Measurements from ENCODE around the gene GRP.

The GRP gene

DNA sequence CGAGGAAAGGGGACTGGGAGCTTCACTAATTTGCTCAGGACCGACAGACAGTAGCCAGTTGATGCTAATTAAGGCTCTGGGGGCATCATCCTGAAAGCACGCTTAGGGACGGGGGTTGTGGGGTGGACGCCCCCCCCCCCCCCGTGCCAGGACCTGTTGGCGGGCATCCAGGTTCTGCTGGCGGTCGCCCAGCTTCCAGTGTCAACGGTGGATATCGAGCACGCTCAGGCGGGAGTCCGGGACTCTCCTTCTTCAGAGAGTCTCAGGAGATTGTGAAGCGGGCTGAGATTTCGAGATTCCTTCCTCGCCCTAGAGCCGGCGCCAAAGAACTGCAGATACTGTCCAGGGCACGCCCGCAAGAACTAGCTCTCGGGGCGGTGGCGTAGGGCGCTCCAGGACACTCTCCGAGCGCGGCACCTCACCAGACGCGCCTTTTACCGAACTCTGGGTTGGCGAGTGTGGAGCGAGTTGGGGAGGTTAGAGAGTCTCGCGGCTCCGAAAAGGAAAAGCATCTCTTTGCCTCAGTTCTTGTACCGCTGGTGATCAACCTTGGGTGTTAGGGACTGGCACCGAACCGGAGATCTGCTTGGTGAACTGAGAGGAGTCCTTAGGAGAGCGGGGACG lies 47.7 kb downstream of the GRP start:
- peak; percentile 48 for ATAC-seq
- TF ChIP-seq ZNF8 (CRISPR knock-in tag; IDR thresholded peaks at IDR 0.05) (no peak), ZNF565 (CRISPR knock-in tag; conservative IDR thresholded peaks at IDR 0.05; ENCODE audit: low read depth) (no peak), PPARA (CRISPR knock-in tag; IDR thresholded peaks at IDR 0.05; ENCODE audit: borderline replicate concordance) (no peak), ARNTL (CRISPR knock-in tag; IDR thresholded peaks at IDR 0.05; ENCODE audit: borderline replicate concordance, low read depth) (no peak), CSDC2 (CRISPR knock-in tag; IDR thresholded peaks at IDR 0.05) (no peak), BACH2 (CRISPR knock-in tag; IDR thresholded peaks at IDR 0.05; ENCODE audit: borderline replicate concordance) (no peak), GLIS3 (CRISPR knock-in tag; IDR thresholded peaks at IDR 0.05) (no peak), ISL1 (CRISPR knock-in tag; IDR thresholded peaks at IDR 0.05) (no peak), ZNF70 (CRISPR knock-in tag; IDR thresholded peaks at IDR 0.05) (no peak), ZFP30 (CRISPR knock-in tag; IDR thresholded peaks at IDR 0.05) (no peak), TCF4 (CRISPR knock-in tag; IDR thresholded peaks at IDR 0.05; ENCODE audit: borderline replicate concordance) (no peak), TOX (CRISPR knock-in tag; IDR thresholded peaks at IDR 0.05; ENCODE audit: borderline replicate concordance) (no peak)
- TF ChIP-seq, protein P1, sequence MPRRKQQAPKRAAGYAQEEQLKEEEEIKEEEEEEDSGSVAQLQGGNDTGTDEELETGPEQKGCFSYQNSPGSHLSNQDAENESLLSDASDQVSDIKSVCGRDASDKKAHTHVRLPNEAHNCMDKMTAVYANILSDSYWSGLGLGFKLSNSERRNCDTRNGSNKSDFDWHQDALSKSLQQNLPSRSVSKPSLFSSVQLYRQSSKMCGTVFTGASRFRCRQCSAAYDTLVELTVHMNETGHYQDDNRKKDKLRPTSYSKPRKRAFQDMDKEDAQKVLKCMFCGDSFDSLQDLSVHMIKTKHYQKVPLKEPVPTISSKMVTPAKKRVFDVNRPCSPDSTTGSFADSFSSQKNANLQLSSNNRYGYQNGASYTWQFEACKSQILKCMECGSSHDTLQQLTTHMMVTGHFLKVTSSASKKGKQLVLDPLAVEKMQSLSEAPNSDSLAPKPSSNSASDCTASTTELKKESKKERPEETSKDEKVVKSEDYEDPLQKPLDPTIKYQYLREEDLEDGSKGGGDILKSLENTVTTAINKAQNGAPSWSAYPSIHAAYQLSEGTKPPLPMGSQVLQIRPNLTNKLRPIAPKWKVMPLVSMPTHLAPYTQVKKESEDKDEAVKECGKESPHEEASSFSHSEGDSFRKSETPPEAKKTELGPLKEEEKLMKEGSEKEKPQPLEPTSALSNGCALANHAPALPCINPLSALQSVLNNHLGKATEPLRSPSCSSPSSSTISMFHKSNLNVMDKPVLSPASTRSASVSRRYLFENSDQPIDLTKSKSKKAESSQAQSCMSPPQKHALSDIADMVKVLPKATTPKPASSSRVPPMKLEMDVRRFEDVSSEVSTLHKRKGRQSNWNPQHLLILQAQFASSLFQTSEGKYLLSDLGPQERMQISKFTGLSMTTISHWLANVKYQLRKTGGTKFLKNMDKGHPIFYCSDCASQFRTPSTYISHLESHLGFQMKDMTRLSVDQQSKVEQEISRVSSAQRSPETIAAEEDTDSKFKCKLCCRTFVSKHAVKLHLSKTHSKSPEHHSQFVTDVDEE (CRISPR knock-in tag; IDR thresholded peaks at IDR 0.05) = no peak
- TF ChIP-seq, protein P2, sequence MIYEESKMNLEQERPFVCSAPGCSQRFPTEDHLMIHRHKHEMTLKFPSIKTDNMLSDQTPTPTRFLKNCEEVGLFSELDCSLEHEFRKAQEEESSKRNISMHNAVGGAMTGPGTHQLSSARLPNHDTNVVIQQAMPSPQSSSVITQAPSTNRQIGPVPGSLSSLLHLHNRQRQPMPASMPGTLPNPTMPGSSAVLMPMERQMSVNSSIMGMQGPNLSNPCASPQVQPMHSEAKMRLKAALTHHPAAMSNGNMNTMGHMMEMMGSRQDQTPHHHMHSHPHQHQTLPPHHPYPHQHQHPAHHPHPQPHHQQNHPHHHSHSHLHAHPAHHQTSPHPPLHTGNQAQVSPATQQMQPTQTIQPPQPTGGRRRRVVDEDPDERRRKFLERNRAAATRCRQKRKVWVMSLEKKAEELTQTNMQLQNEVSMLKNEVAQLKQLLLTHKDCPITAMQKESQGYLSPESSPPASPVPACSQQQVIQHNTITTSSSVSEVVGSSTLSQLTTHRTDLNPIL (CRISPR knock-in tag; IDR thresholded peaks at IDR 0.05; ENCODE audit: low read depth) = no peak
- TF ChIP-seq, protein P3, sequence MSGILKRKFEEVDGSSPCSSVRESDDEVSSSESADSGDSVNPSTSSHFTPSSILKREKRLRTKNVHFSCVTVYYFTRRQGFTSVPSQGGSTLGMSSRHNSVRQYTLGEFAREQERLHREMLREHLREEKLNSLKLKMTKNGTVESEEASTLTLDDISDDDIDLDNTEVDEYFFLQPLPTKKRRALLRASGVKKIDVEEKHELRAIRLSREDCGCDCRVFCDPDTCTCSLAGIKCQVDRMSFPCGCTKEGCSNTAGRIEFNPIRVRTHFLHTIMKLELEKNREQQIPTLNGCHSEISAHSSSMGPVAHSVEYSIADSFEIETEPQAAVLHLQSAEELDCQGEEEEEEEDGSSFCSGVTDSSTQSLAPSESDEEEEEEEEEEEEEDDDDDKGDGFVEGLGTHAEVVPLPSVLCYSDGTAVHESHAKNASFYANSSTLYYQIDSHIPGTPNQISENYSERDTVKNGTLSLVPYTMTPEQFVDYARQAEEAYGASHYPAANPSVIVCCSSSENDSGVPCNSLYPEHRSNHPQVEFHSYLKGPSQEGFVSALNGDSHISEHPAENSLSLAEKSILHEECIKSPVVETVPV (CRISPR knock-in tag; IDR thresholded peaks at IDR 0.05) = no peak

DNA sequence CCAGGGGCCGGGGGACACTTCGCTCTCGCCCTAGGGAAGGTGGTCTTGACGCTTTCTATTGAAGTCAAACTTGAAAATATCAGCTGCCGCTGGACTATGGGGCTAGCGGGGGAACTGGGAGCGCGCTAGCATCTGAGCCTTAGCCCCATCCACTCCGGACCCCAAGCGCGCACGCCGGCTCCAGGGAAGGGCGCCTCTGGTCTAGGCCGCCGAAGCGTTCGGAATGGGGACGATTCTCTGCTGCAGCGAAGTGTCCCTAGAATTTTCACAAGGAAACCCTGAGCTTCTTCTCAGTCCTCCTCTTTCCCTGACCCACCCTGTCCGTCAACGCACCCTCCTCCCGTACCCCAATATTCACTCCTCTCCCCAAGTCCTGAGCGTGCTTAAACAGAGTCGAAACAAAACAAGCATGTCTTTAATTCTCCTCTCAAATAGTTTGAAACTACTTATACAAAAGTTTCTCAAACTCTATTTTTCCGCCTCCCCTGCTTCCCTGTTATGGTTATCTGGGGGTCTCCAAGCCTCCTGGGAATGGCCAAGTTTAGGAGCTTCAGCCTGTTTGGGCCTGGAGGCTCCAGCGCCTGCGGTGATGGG lies 48.3 kb downstream of the GRP start:
- TF ChIP-seq ISL1 (CRISPR knock-in tag; IDR thresholded peaks at IDR 0.05) (no peak), BACH2 (CRISPR knock-in tag; IDR thresholded peaks at IDR 0.05; ENCODE audit: borderline replicate concordance) (no peak), ZC3H10 (CRISPR knock-in tag; IDR thresholded peaks at IDR 0.05) (no peak), ZNF70 (CRISPR knock-in tag; IDR thresholded peaks at IDR 0.05) (no peak), ZNF8 (CRISPR knock-in tag; IDR thresholded peaks at IDR 0.05) (no peak), OSR1 (CRISPR knock-in tag; IDR thresholded peaks at IDR 0.05) (no peak), TCF4 (CRISPR knock-in tag; IDR thresholded peaks at IDR 0.05; ENCODE audit: borderline replicate concordance) (no peak), ESRRG (CRISPR knock-in tag; IDR thresholded peaks at IDR 0.05) (no peak), CSDC2 (CRISPR knock-in tag; IDR thresholded peaks at IDR 0.05) (no peak), RARB (CRISPR knock-in tag; IDR thresholded peaks at IDR 0.05) (no peak), SNAI2 (CRISPR knock-in tag; IDR thresholded peaks at IDR 0.05) (no peak), PPARA (CRISPR knock-in tag; IDR thresholded peaks at IDR 0.05; ENCODE audit: borderline replicate concordance) (no peak), ZNF565 (CRISPR knock-in tag; conservative IDR thresholded peaks at IDR 0.05; ENCODE audit: low read depth) (no peak)
- TF ChIP-seq, protein P4, sequence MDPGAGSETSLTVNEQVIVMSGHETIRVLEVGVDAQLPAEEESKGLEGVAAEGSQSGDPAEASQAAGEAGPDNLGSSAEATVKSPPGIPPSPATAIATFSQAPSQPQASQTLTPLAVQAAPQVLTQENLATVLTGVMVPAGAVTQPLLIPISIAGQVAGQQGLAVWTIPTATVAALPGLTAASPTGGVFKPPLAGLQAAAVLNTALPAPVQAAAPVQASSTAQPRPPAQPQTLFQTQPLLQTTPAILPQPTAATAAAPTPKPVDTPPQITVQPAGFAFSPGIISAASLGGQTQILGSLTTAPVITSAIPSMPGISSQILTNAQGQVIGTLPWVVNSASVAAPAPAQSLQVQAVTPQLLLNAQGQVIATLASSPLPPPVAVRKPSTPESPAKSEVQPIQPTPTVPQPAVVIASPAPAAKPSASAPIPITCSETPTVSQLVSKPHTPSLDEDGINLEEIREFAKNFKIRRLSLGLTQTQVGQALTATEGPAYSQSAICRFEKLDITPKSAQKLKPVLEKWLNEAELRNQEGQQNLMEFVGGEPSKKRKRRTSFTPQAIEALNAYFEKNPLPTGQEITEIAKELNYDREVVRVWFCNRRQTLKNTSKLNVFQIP (CRISPR knock-in tag; IDR thresholded peaks at IDR 0.05; ENCODE audit: borderline replicate concordance, low read depth) = no peak
- TF ChIP-seq, protein P5, sequence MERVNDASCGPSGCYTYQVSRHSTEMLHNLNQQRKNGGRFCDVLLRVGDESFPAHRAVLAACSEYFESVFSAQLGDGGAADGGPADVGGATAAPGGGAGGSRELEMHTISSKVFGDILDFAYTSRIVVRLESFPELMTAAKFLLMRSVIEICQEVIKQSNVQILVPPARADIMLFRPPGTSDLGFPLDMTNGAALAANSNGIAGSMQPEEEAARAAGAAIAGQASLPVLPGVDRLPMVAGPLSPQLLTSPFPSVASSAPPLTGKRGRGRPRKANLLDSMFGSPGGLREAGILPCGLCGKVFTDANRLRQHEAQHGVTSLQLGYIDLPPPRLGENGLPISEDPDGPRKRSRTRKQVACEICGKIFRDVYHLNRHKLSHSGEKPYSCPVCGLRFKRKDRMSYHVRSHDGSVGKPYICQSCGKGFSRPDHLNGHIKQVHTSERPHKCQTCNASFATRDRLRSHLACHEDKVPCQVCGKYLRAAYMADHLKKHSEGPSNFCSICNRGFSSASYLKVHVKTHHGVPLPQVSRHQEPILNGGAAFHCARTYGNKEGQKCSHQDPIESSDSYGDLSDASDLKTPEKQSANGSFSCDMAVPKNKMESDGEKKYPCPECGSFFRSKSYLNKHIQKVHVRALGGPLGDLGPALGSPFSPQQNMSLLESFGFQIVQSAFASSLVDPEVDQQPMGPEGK (CRISPR knock-in tag; IDR thresholded peaks at IDR 0.05; ENCODE audit: borderline replicate concordance) = no peak
- TF ChIP-seq, protein P2 (CRISPR knock-in tag; IDR thresholded peaks at IDR 0.05; ENCODE audit: low read depth) = no peak
- no peak for ATAC-seq
